Measurements from ENCODE around the gene MT1E. TPM values are rescaled to one million over a fixed set of nuclear protein-coding genes. Genes with fewer than 3 reads are reported as not detected.

The MT1E gene
- total and polyA plus RNA-seq, 2 of the 13 experiments (the other 11 are each of a cell fraction or from before 2014, with no cell fraction given) = 110 to 1,072 TPM

DNA sequence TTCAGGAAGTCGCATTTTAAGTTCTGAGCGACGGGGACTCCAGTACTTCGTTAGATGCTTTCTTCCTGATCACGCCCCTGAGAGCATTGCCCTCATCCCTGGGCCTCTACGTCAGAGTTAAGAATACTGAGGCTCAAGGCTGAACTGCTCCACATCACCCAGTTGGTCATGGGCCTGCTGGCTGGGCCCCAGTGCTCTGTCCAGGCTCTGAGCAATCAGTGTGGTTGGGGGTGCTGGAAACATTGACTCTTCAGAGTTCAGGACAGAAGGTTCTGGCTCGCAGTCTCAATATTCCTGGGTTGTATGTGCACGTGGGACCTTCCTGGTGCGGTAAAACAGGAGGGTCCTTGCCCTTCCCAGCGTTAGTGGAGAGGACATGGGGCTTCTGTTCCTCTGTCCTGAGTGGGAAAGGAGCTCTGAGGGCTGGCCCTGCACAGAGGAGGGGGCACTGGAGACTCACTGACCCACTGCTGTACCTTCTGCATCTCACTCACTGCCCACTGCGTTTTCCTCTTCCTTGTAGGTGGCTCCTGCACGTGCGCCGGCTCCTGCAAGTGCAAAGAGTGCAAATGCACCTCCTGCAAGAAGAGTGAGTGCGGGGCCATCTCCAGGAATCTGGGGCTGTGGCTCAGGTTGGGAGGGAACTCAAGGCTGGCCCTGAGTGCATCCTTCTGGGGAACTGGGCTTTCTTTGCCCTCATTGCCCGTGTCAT lies 518 bp downstream of the MT1E start (continued):
- TF ChIP-seq, protein P1, sequence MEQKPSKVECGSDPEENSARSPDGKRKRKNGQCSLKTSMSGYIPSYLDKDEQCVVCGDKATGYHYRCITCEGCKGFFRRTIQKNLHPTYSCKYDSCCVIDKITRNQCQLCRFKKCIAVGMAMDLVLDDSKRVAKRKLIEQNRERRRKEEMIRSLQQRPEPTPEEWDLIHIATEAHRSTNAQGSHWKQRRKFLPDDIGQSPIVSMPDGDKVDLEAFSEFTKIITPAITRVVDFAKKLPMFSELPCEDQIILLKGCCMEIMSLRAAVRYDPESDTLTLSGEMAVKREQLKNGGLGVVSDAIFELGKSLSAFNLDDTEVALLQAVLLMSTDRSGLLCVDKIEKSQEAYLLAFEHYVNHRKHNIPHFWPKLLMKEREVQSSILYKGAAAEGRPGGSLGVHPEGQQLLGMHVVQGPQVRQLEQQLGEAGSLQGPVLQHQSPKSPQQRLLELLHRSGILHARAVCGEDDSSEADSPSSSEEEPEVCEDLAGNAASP (CRISPR knock-in tag; IDR thresholded peaks at IDR 0.05; ENCODE audit: borderline replicate concordance) = no peak
- TF ChIP-seq, protein P2, sequence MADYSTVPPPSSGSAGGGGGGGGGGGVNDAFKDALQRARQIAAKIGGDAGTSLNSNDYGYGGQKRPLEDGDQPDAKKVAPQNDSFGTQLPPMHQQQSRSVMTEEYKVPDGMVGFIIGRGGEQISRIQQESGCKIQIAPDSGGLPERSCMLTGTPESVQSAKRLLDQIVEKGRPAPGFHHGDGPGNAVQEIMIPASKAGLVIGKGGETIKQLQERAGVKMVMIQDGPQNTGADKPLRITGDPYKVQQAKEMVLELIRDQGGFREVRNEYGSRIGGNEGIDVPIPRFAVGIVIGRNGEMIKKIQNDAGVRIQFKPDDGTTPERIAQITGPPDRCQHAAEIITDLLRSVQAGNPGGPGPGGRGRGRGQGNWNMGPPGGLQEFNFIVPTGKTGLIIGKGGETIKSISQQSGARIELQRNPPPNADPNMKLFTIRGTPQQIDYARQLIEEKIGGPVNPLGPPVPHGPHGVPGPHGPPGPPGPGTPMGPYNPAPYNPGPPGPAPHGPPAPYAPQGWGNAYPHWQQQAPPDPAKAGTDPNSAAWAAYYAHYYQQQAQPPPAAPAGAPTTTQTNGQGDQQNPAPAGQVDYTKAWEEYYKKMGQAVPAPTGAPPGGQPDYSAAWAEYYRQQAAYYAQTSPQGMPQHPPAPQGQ (CRISPR knock-in tag; IDR thresholded peaks at IDR 0.05; ENCODE audit: borderline replicate concordance) = no peak
- TF ChIP-seq ELF3 (CRISPR knock-in tag; IDR thresholded peaks at IDR 0.05) = 0 out of 2 replicates have a peak, but pooled peaks have one; percentile 30
- TF ChIP-seq ZNF251 (CRISPR knock-in tag; IDR thresholded peaks at IDR 0.05) = no peak
- TF ChIP-seq ZNF136 (CRISPR knock-in tag; IDR thresholded peaks at IDR 0.05; ENCODE audit: low read depth) = no peak
- TF ChIP-seq ZNF720 (CRISPR knock-in tag; IDR thresholded peaks at IDR 0.05) = no peak
- no peak for TF ChIP-seq HDAC1 (CRISPR knock-in tag; IDR thresholded peaks at IDR 0.05)
- TF ChIP-seq HIVEP1 (CRISPR knock-in tag; IDR thresholded peaks at IDR 0.05) = no peak
- peak; percentile 31; the same call in 1 of the 2 replicates for TF ChIP-seq FOXC1 (CRISPR knock-in tag; IDR thresholded peaks at IDR 0.05; ENCODE audit: borderline replicate concordance)
- TF ChIP-seq ZNF383 (CRISPR knock-in tag; IDR thresholded peaks at IDR 0.05; ENCODE audit: borderline replicate concordance) = no peak
- no peak for TF ChIP-seq NR2C2 (CRISPR knock-in tag; IDR thresholded peaks at IDR 0.05; ENCODE audit: borderline replicate concordance)
- TF ChIP-seq ZBTB3 (CRISPR knock-in tag; IDR thresholded peaks at IDR 0.05; ENCODE audit: borderline replicate concordance, low read depth) = 0 out of 2 replicates have a peak, but pooled peaks have one; percentile 9
- TF ChIP-seq, protein P3, sequence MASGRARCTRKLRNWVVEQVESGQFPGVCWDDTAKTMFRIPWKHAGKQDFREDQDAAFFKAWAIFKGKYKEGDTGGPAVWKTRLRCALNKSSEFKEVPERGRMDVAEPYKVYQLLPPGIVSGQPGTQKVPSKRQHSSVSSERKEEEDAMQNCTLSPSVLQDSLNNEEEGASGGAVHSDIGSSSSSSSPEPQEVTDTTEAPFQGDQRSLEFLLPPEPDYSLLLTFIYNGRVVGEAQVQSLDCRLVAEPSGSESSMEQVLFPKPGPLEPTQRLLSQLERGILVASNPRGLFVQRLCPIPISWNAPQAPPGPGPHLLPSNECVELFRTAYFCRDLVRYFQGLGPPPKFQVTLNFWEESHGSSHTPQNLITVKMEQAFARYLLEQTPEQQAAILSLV (CRISPR knock-in tag; IDR thresholded peaks at IDR 0.05; ENCODE audit: borderline replicate concordance) = no peak
- TF ChIP-seq FIP1L1 (IDR thresholded peaks at IDR 0.05; ENCODE audit: borderline replicate concordance, insufficient read depth, low read depth, low read length) = no peak
- TF ChIP-seq, protein P4, sequence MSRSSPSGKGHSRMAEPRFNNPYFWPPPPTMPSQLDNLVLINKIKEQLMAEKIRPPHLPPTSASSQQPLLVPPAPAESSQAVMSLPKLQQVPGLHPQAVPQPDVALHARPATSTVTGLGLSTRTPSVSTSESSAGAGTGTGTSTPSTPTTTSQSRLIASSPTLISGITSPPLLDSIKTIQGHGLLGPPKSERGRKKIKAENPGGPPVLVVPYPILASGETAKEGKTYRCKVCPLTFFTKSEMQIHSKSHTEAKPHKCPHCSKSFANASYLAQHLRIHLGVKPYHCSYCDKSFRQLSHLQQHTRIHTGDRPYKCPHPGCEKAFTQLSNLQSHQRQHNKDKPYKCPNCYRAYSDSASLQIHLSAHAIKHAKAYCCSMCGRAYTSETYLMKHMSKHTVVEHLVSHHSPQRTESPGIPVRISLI (CRISPR knock-in tag; IDR thresholded peaks at IDR 0.05; ENCODE audit: borderline replicate concordance) = 0 out of 2 replicates have a peak, but pooled peaks have one; percentile 0
- no peak for TF ChIP-seq SRF (IDR thresholded peaks at IDR 0.05; ENCODE audit: low read depth, low read length)
- TF ChIP-seq NR3C1 (CRISPR knock-in tag; IDR thresholded peaks at IDR 0.05) = no peak
- peak; percentile 43 for TF ChIP-seq IKZF4 (CRISPR knock-in tag; IDR thresholded peaks at IDR 0.05; ENCODE audit: borderline replicate concordance, low read depth, not compliant biosample characterization)
- TF ChIP-seq, protein P5, sequence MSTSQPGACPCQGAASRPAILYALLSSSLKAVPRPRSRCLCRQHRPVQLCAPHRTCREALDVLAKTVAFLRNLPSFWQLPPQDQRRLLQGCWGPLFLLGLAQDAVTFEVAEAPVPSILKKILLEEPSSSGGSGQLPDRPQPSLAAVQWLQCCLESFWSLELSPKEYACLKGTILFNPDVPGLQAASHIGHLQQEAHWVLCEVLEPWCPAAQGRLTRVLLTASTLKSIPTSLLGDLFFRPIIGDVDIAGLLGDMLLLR (CRISPR knock-in tag; IDR thresholded peaks at IDR 0.05) = peak; percentile 35; the same call in 1 of the 2 replicates
- no peak for TF ChIP-seq ZNF207 (IDR thresholded peaks at IDR 0.05; ENCODE audit: borderline replicate concordance)

Data from HepG2 (cell line).